Anterior cingulate cortex (tissue), 58 donors: ENCODE measurements around the gene POLR2J2.
"Not testable (repeated sequence)": the region's sequence is repeated elsewhere in the genome, so short reads cannot be mapped to it uniquely, and the experiment has no call there.

Source experiments
- DNase-seq, 58 donors: peaks; one replicate each; lab custom pipeline; 2025; lab: John Stamatoyannopoulos, UW

POLR2J2 gene

GRCh38 chr7:102673447-102674067 lies 2.1 kb upstream of the POLR2J2 start:
- DNase-seq = not testable (repeated sequence)

- not testable (repeated sequence) for DNase-seq
Measured at GRCh38 chr7:102671956-102672307, 469 bp upstream of the POLR2J2 start.

GRCh38 chr7:102667523-102667922 lies 3.9 kb downstream of the POLR2J2 start:
- DNase-seq = not testable (repeated sequence)

GRCh38 chr7:102666850-102667249 lies 4.6 kb downstream of the POLR2J2 start:
- not testable (repeated sequence) for DNase-seq

- DNase-seq = not testable (repeated sequence)
Measured at GRCh38 chr7:102664765-102665164, 6.7 kb downstream of the POLR2J2 start.

GRCh38 chr7:102649924-102650323 lies 21.5 kb downstream of the POLR2J2 start, which contains the start of gene SPDYE2B:
Gene SPDYE2B, plus strand, starts transcription at chr7:102650319. Its CDS starts 2,030 bp downstream, at chr7:102652349.
- DNase-seq = not testable (repeated sequence)

- not testable (repeated sequence) for DNase-seq
Measured at GRCh38 chr7:102647813-102648212, 23.6 kb downstream of the POLR2J2 start.

- not testable (repeated sequence) for DNase-seq
Measured at GRCh38 chr7:102643404-102643803, 28.1 kb downstream of the POLR2J2 start.

GRCh38 chr7:102642691-102643090 lies 28.8 kb downstream of the POLR2J2 start, which contains the start of gene UPK3BL1:
Gene UPK3BL1, minus strand, starts transcription at chr7:102642791. Its CDS starts 50 bp downstream, at chr7:102642741.
- not testable (repeated sequence) for DNase-seq

GRCh38 chr7:102638848-102639247 lies 32.6 kb downstream of the POLR2J2 start:
- not testable (repeated sequence) for DNase-seq

- DNase-seq = not testable (repeated sequence)
Measured at GRCh38 chr7:102636956-102637355, 34.5 kb downstream of the POLR2J2 start.

GRCh38 chr7:102635354-102635753 lies 36.1 kb downstream of the POLR2J2 start:
- DNase-seq = not testable (repeated sequence)

- DNase-seq = not testable (repeated sequence)
Measured at GRCh38 chr7:102634299-102634698, 37.2 kb downstream of the POLR2J2 start.

GRCh38 chr7:102630622-102631021 lies 40.8 kb downstream of the POLR2J2 start:
- not testable (repeated sequence) for DNase-seq

- not testable (repeated sequence) for DNase-seq
Measured at GRCh38 chr7:102627271-102627904, 44.1 kb downstream of the POLR2J2 start.

- DNase-seq = not testable (repeated sequence)
Measured at GRCh38 chr7:102618122-102618521, 53.3 kb downstream of the POLR2J2 start.

GRCh38 chr7:102616507-102617125 lies 54.8 kb downstream of the POLR2J2 start, which contains the start of gene RASA4:
Gene RASA4, minus strand, starts transcription at chr7:102616756. Its CDS starts 67 bp downstream, at chr7:102616689.
- not testable (repeated sequence) for DNase-seq
